GM18861 (cell line): ENCODE measurements around the gene GMCL2.
"Not testable (repeated sequence)": the region's sequence is repeated elsewhere in the genome, so short reads cannot be mapped to it uniquely, and the experiment has no call there.

Source experiments
- ATAC-seq: cut with Tn5 transposase; IDR thresholded peaks from one replicate; pipeline ENCODE4 v1.9.1; 2021; ENCODE audit not compliant: unreplicated experiment

The GMCL2 gene

GRCh38 chr5:178187014-178187413 lies at the start of gene GMCL2:
TSS of gene GMCL2 (minus strand) at chr5:178187371. CDS start at chr5:178187299, 72 bp downstream.
- ATAC-seq: no peak

GRCh38 chr5:178236679-178237078 lies 49.5 kb upstream of the GMCL2 start:
- ATAC-seq: no peak

- no peak for ATAC-seq
Measured at GRCh38 chr5:178236126-178236525, 49.0 kb upstream of the GMCL2 start.

- ATAC-seq: no peak
Measured at GRCh38 chr5:178235588-178235974, 48.4 kb upstream of the GMCL2 start.

GRCh38 chr5:178234750-178235587 lies 47.8 kb upstream of the GMCL2 start:
- no peak for ATAC-seq

GRCh38 chr5:178234121-178234749 lies 47.1 kb upstream of the GMCL2 start:
- no peak for ATAC-seq

GRCh38 chr5:178232920-178233429 lies 45.8 kb upstream of the GMCL2 start:
- no peak for ATAC-seq

- ATAC-seq: peak; percentile 53
Measured at GRCh38 chr5:178232124-178232919, 45.2 kb upstream of the GMCL2 start, which contains the start of gene PHYKPL. TSS of gene PHYKPL (minus strand) at chr5:178232802. CDS start at chr5:178232550, 252 bp downstream.

GRCh38 chr5:178231539-178232123 lies 44.5 kb upstream of the GMCL2 start:
- ATAC-seq: no peak

GRCh38 chr5:178230879-178231538 lies 43.8 kb upstream of the GMCL2 start:
- no peak for ATAC-seq

- no peak for ATAC-seq
Measured at GRCh38 chr5:178229861-178230260, 42.7 kb upstream of the GMCL2 start.

GRCh38 chr5:178229111-178229510 lies 41.9 kb upstream of the GMCL2 start:
- not testable (repeated sequence) for ATAC-seq

GRCh38 chr5:178228609-178229008 lies 41.4 kb upstream of the GMCL2 start:
- no peak for ATAC-seq

- ATAC-seq: no peak
Measured at GRCh38 chr5:178227929-178228328, 40.8 kb upstream of the GMCL2 start.

- no peak for ATAC-seq
Measured at GRCh38 chr5:178227138-178227659, 40.0 kb upstream of the GMCL2 start.

- ATAC-seq: no peak
Measured at GRCh38 chr5:178225174-178225573, 38.0 kb upstream of the GMCL2 start.

GRCh38 chr5:178224403-178224802 lies 37.2 kb upstream of the GMCL2 start:
- no peak for ATAC-seq

GRCh38 chr5:178223828-178224335 lies 36.7 kb upstream of the GMCL2 start:
- ATAC-seq: no peak

- no peak for ATAC-seq
Measured at GRCh38 chr5:178223196-178223773, 36.1 kb upstream of the GMCL2 start.

- ATAC-seq: no peak
Measured at GRCh38 chr5:178222292-178222691, 35.1 kb upstream of the GMCL2 start.
